Measurements from ENCODE around the gene LAMP2.

The LAMP2 gene

DNA sequence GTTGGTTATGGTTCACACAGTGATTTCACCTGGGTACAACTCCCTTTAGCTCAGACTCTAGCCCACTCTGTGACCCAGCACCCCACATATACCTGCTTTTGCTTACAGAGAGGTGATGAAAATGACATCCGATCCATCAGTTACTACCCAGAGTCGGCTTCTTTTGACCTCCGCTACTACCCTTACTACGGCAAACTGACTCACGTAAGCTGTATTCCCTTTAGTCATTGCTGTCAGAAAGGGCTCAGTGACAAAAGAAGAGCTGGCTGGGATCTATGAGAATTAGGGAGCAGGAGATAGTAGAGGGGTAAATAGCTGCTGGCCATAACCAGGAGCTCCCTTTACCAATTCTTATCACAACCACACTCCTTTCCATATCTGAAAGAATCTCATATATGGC is 90.5 kb downstream of the LAMP2 start:
- Histone ChIP-seq H3K9me3 (ENCODE audit: control insufficient read depth, low read length) (no peaks in the 10 kb centered on the region), H3K36me3 (ENCODE audit: control insufficient read depth, insufficient read depth, low read length) (no peaks in the 10 kb centered on the region), H3K4me1 (ENCODE audit: control insufficient read depth, insufficient read depth, low read length, poor library complexity, severe bottlenecking) (no peaks in the 10 kb centered on the region), H3K27me3 (replicated peaks; ENCODE audit: control insufficient read depth, insufficient read depth, low read length, poor library complexity, severe bottlenecking) (no peaks in the 10 kb centered on the region), H3K4me3 (ENCODE audit: insufficient read depth, low read depth, low read length, poor library complexity, severe bottlenecking) (no peak overlapping the region), H3K27ac (ENCODE audit: insufficient read depth, low read length, poor library complexity, severe bottlenecking) (no peak overlapping the region)
- DNase-seq = no peak
